Glomerular visceral epithelial cell (primary cell): ENCODE measurements around the gene LDHB.
"Not testable (repeated sequence)": the region's sequence is repeated elsewhere in the genome, so short reads cannot be mapped to it uniquely, and the experiment has no call there.

Experiments used
- DNase-seq: peaks from one replicate; pipeline ENCODE4 v3.0.0-alpha.2; 2016; ENCODE audit errors: extremely low spot score

The LDHB gene

GRCh38 chr12:21657326-21658077, at the start of gene LDHB:
Gene LDHB, minus strand, starts transcription at chr12:21657842. Its CDS starts 3,171 bp downstream, at chr12:21654671.
- peak; percentile 94 for DNase-seq

- no peak for DNase-seq
These were observed 47.2 kb upstream of the LDHB start for GRCh38 chr12:21704847-21705246.

- no peak for DNase-seq
These were observed 42.2 kb upstream of the LDHB start for GRCh38 chr12:21699851-21700250.

GRCh38 chr12:21697904-21698630, 40.4 kb upstream of the LDHB start:
- DNase-seq: peak; percentile 37

- no peak for DNase-seq
These were observed 39.0 kb upstream of the LDHB start for GRCh38 chr12:21696625-21697024.

GRCh38 chr12:21695986-21696385, 38.3 kb upstream of the LDHB start:
- no peak for DNase-seq

GRCh38 chr12:21694660-21695059, 37.0 kb upstream of the LDHB start:
- DNase-seq: no peak

- DNase-seq: no peak
These were observed 33.9 kb upstream of the LDHB start for GRCh38 chr12:21691515-21691914.

GRCh38 chr12:21690704-21691368, 33.2 kb upstream of the LDHB start:
- DNase-seq: no peak

- no peak for DNase-seq
These were observed 25.5 kb upstream of the LDHB start for GRCh38 chr12:21683115-21683514.

- no peak for DNase-seq
These were observed 21.3 kb upstream of the LDHB start for GRCh38 chr12:21678959-21679358.

- no peak for DNase-seq
These were observed 20.1 kb upstream of the LDHB start for GRCh38 chr12:21677622-21678277.

- DNase-seq: no peak
These were observed 19.6 kb upstream of the LDHB start for GRCh38 chr12:21677204-21677603.

GRCh38 chr12:21676776-21677175, 19.1 kb upstream of the LDHB start:
- no peak for DNase-seq

GRCh38 chr12:21675641-21676040, 18.0 kb upstream of the LDHB start:
- no peak for DNase-seq

- DNase-seq: no peak
These were observed 17.5 kb upstream of the LDHB start for GRCh38 chr12:21675096-21675495.

GRCh38 chr12:21673830-21674552, 16.3 kb upstream of the LDHB start:
- not testable (repeated sequence) for DNase-seq

- no peak for DNase-seq
These were observed 14.5 kb upstream of the LDHB start for GRCh38 chr12:21672146-21672545.

- DNase-seq: peak; percentile 78
These were observed 9.1 kb upstream of the LDHB start for GRCh38 chr12:21666722-21667121.

GRCh38 chr12:21665816-21666215, 8.2 kb upstream of the LDHB start:
- no peak for DNase-seq

- DNase-seq: no peak
These were observed 4.6 kb upstream of the LDHB start for GRCh38 chr12:21662122-21662792.
